Left colon (tissue), 2 donors: ENCODE data around the gene ZBTB8A. TPM values are rescaled to one million over a fixed set of nuclear protein-coding genes. Genes with fewer than 3 reads are reported as not detected.
"Not testable (repeated sequence)": the region's sequence is repeated elsewhere in the genome, so short reads cannot be mapped to it uniquely, and the experiment has no call there.

Experiments
- ATAC-seq: fragments of 200-7000 bp; cut with Tn5 transposase; one replicate; pipeline ENCODE4 v1.9.1; 2020; ENCODE audit warnings: mild to moderate bottlenecking, moderate library complexity
- DNase-seq, 2 donors: peaks; one replicate each; pipeline ENCODE4 v3.0.0-alpha.2; 2020
- intact Hi-C, 2 donors: fragments of 100-400 bp; cut with DNase I in 1 of 2; cut with micrococcal nuclease in 1 of 2; formaldehyde crosslinking; loops; one replicate each; pipeline versions ENCODE4 v1.11.2 to v1.14.0; 2022; cut with DNase I, micrococcal nuclease
- total RNA-seq, 2 donors: library from RNA; stranded (reverse); fragmentation: NEBNext Ultra II Directional; extraction: Animal tissue kit (Norgen Biotek cat#: 25700); gene quantifications; one replicate each; pipeline ENCODE4 v1.2.1, GENCODE V29; 2021
- donor health status: DM: no; HTN: no; CAD: no.
- donor health status: DM: yes; HTN: yes; CAD: no.

ZBTB8A gene
- total RNA-seq, 2 donors from 2014 or later, result 6.0 to 6.7 TPM

DNA sequence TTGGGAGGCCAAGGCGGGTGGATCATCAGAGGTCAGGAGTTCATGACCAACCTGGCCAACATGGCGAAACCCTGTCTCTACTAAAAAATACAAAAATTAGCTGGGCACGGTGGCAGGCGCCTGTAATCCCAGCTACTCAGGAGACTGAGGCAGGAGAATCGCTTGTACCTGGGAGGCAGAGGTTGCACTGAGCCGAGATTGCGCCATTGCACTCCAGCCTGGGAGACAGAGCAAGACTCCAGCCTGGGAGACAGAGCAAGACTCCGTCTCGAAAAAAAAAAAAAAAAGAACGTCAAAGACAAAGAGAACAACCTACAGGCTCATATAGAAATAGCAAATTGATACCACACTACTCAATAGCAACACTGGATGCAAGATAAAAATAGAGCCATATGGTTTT, 10.7 kb upstream of the ZBTB8A start:
- intact Hi-C loops, result loop anchor here in 1 of 2 donors (10.0 kb wide), 1 partner anchor 246 kb away; no protein-coding TSS in a partner anchor
- not testable (repeated sequence) for ATAC-seq, DNase-seq

- DNase-seq (no peak), ATAC-seq (no peak)
- intact Hi-C loops, result no loop called here
These were observed 5.4 kb upstream of the ZBTB8A start for GRCh38 chr1:32533792-32534327.

DNA sequence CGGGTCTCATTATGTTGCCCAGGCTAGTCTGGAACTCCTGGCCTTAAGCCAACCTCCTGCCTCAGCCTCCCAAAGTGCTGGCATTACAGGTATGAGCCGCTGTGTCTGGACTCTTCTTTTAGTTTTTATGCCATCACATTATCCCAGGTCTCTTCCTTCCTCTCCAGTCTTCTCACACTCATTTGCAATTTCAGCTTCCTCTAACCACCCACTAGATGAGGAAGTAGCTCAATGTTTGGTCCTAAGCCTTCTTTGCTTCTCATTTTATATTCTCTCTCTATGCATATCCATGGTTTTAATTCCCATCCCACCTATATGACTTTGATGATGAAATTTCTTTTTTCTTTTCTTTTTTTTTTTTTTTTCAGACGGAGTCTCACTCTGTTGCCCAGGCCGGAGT, 3.1 kb upstream of the ZBTB8A start:
- no peak for DNase-seq
- no peak for ATAC-seq
- intact Hi-C loops, result no loop called here

DNA sequence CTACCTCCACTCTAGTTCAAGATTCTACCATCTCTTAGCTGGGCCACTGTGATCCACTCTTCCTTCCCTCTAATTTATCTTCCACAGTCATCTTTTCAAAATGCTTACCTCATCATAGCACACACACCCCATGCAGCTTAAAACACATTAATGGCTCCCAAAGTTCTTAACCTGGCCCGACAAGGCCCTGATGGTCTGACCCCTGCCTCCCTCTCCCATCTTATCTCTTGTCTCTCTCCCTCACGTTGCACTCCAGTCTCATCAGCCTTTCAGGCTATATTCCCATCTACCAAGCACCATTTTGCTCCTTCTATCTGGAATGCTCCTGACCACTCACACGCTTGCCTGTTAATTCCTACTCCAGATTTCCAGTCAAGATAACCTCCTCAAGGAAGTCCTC, 2.5 kb upstream of the ZBTB8A start:
- intact Hi-C loops, result no loop called here
- DNase-seq (no peak), ATAC-seq (no peak)

DNA sequence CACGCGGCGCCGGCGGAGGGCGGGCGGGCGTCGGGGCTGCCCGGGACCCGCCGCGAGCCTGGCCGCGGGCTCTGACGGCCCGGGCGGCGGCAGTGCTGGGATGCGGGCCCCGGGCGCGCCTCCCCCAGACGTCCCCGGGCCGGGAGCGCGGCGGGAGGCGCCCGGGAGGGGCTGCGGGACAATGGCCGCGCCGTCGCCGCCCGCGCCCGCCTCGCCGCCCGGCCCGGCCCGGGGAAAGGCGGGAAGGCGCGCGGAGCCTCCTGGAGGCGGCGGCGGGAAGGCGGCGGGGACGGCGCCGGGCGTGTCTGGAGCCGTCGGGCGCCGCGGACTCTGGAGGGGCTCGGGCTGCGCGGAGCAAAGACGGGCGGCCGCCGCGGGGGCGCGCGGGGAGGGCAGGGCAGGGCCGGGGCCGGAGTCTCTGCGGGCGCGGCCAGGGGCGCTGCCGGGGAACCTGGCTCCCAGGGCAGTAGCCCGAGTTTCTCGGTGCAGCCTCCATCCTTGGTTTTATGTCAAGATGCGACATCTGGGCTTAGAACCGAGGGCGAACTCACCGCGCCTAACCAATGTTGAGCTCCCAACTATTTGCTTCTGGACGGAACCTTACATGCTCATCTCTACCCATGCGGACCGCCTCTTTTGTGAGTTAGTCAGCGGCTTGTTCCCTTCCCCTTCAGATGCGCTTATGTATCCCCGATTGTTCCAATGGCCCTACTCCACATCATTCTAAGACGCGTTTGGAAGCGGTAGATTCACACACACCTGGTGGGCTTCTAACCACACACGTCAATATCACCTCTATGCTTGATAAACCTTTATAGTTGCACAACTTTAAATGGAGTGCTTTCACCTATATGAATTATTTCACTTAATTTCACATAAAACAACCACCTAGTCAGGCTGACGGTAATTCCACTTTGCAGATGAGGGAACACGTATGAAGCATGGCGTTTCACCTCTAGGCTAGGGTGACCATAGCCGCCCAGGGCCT, 651 bp downstream of the ZBTB8A start:
- DNase-seq, result peak; percentile 30 to 54
- ATAC-seq, result peak; percentile 77
- intact Hi-C loops, result no loop called here

GRCh38 chr1:32540605-32541004, 1.4 kb downstream of the ZBTB8A start:
- ATAC-seq (no peak), DNase-seq (no peak)
- intact Hi-C loops, result no loop called here

GRCh38 chr1:32541064-32541566, 1.9 kb downstream of the ZBTB8A start:
- no peak for DNase-seq
- intact Hi-C loops, result no loop called here
- no peak for ATAC-seq

DNA sequence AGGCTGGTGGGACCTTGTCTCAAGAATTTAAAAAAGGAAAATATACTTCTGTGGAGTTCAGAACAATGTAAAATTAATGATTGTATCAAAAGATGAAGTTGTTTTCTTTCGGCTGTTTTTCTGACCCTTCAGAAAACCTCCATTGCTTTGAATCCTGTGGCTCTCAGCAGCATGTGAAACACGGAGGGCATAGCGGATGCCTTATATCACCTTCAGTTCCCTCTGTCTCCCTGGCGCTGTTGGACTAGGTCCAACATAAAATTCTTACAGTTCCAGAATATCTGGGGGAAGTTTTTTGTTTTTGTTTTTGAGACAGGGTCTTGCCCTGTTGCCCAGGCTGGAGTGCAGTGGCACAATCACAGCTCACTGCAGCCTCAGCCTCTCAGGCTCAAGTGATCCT, 7.4 kb downstream of the ZBTB8A start:
- DNase-seq, result no peak
- ATAC-seq, result no peak
- intact Hi-C loops, result no loop called here

- DNase-seq, result no peak
- intact Hi-C loops, result no loop called here
- no peak for ATAC-seq
These were observed 10.4 kb downstream of the ZBTB8A start for GRCh38 chr1:32549616-32550015.

DNA sequence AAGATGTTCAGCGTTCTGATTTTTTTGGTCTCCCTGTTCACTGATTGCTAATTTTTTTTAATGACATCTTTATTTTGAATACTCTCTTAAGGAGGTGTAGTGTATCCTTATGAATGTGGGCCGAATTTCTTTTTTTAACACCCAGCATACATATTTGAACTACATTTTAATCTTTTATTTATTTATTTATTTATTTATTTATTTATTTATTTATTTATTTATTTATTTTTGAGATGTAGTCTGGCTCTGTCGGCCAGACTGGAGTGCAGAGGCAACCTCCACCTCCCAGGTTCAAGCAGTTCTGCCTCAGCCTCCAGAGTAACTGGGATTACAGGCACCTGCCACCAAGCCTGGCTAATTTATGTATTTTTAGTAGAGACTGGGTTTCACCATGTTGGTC, 15.1 kb downstream of the ZBTB8A start:
- no peak for DNase-seq
- intact Hi-C loops, result no loop called here
- no peak for ATAC-seq

DNA sequence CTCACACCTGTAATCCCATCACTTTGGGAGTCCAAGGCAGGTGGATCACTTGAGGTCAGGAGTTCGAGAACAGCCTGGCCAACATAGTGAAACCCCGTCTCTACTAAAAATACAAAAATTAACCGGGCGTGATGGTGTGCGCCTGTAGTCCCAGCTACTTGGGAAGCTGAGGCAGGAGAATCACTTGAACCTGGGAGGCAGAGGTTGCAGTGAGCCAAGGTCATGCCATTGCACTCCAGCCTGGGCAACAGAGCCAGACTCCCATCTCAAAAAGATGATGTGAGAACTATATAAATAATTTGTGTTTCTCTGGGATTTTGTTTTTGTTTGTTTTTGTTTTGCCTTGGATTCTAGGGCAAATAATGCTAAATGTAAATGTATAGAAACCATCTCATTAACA, 17.8 kb downstream of the ZBTB8A start:
- ATAC-seq, DNase-seq, intact Hi-C loops: not testable (repeated sequence)

DNA sequence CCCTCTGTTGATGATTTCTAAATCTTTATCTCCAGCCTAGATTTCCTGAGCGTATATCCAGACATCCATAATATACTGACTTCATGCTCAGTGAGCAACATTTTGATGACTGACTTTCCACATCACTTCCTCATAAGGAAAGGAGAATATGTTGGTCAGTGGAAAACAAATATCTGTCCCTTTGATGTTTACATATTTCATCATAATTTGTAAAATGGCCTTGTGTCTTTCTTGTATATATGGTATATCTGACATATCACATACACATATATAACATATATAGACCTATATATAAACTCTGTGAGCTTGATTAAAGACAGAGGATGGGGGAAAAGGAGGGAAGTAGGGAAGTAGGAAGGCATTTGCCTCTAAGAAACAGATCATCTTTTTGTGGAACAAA, 18.6 kb downstream of the ZBTB8A start:
- intact Hi-C loops, result no loop called here
- DNase-seq, result no peak
- ATAC-seq, result no peak

DNA sequence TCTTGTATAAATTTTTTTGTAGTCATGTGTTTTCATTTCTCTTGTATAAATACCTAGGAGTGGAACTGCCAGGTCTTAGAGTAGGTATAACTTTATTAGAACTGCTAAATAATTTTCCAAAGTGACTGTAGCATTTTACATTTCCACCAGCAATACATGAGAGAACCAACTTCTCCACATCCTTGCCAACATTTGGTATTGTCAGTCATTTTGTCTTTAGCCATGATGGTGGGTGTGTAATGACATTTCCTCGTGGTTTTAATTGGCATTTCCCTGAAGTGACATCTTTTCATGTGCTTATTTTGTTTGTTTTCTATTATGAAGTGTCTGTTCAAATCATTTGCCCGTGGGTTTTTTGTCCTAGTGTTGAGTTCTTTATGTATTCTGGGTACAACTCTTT, 29.7 kb downstream of the ZBTB8A start:
- DNase-seq, result no peak
- intact Hi-C loops, result no loop called here
- no peak for ATAC-seq

DNA sequence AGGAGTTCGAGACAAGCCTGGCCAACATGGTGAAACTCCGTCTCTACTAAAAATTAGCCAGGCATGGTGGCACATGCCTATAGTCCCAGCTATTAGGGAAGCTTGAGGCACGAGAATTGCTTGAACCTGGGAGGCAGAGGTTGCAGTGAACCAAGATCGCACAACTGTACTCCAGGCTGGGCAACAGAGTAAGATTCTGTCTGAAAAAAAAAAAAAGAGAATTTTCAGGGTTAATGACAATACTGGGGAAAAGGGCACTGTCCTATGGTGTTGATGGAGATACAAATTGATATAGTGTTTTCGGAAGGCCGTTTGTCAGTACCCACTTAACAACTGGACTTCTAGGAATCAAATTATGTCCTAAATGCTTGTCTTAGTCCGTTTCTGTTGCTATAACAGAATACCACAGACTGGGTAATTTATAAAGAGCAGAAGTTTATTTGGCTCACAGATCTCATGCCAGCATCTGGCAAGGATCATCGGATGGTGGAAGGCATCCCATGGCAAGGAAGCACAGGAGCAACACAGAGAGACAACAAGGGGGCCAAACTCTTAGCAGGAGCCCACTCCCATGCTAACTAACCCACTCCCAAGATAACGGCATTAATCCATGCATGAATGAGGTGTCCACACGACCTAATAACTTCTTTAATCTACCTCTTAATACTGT, 41.3 kb downstream of the ZBTB8A start:
- intact Hi-C loops, result no loop called here
- no peak for DNase-seq
- ATAC-seq, result no peak

DNA sequence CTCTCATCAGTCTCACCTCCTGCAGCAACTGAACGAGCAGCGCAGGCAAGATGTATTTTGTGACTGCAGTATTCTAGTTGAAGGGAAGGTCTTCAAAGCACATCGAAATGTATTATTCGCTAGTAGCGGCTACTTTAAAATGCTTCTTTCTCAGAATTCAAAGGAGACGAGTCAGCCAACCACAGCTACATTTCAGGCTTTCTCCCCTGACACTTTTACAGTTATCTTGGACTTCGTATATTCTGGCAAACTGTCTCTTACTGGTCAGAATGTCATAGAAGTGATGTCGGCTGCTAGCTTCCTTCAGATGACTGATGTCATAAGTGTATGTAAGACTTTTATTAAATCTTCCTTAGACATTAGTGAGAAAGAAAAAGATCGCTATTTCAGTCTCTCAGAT, 53.7 kb downstream of the ZBTB8A start:
- DNase-seq, result no peak
- ATAC-seq, result no peak
- intact Hi-C loops, result no loop called here

- intact Hi-C loops, result no loop called here
- ATAC-seq (no peak), DNase-seq (no peak)
These were observed 60.8 kb downstream of the ZBTB8A start for GRCh38 chr1:32600034-32600433.

- ATAC-seq, result no peak
- no peak for DNase-seq
- intact Hi-C loops, result no loop called here
These were observed 66.6 kb downstream of the ZBTB8A start for GRCh38 chr1:32605711-32606424.

GRCh38 chr1:32606565-32607371, 67.5 kb downstream of the ZBTB8A start:
- intact Hi-C loops, result no loop called here

More at GRCh38 chr1:32606565-32607371, 67.5 kb downstream of the ZBTB8A start:
- no peak for ATAC-seq
- DNase-seq, result no peak
